H54 (cell line): ENCODE data around the gene AP2A2.
A peak's percentile ranks its signal among the peaks of the same experiment; 100 is the strongest.

Source experiments
- DNase-seq: peaks from one replicate; pipeline ENCODE4 v3.0.0; 2011; ENCODE audit warnings: low spot score, mixed read lengths; ENCODE audit not compliant: insufficient read length
- FAIRE-seq: peaks from 3 replicates; lab custom pipeline; 2011; peaks lifted over from hg19 to GRCh38; lab: Jason Lieb, UNC
- POLR2A ChIP-seq: IDR thresholded peaks from 2 replicates; pipeline ENCODE4 v1.6.1; 2011; ENCODE audit warnings: low read depth, mild to moderate bottlenecking, low read length

The AP2A2 gene

GRCh38 chr11:1053121-1053901 lies 127.6 kb downstream of the AP2A2 start:
- no peak for TF ChIP-seq POLR2A
- FAIRE-seq (no peak), DNase-seq (no peak)

- no peak for FAIRE-seq
- no peak for TF ChIP-seq POLR2A
- DNase-seq = no peak
These were observed 128.8 kb downstream of the AP2A2 start for GRCh38 chr11:1054143-1055108.

- FAIRE-seq = no peak
- DNase-seq = no peak
- no peak for TF ChIP-seq POLR2A
These were observed 129.5 kb downstream of the AP2A2 start for GRCh38 chr11:1055109-1055703.

GRCh38 chr11:1055990-1056771 lies 130.5 kb downstream of the AP2A2 start:
- FAIRE-seq (no peak), DNase-seq (no peak)

GRCh38 chr11:1057806-1058205 lies 132.1 kb downstream of the AP2A2 start:
- DNase-seq (no peak), FAIRE-seq (no peak)
- no peak for TF ChIP-seq POLR2A

More at GRCh38 chr11:1055990-1056771, 130.5 kb downstream of the AP2A2 start:
- no peak for TF ChIP-seq POLR2A

- no peak for FAIRE-seq
- DNase-seq = no peak
- TF ChIP-seq POLR2A = no peak
These were observed 134.1 kb downstream of the AP2A2 start for GRCh38 chr11:1059759-1060158.

- no peak for FAIRE-seq
- TF ChIP-seq POLR2A = no peak
- no peak for DNase-seq
These were observed 134.7 kb downstream of the AP2A2 start for GRCh38 chr11:1060410-1060809.

GRCh38 chr11:1060852-1061616 lies 135.4 kb downstream of the AP2A2 start:
- peak; percentile 52 for FAIRE-seq
- TF ChIP-seq POLR2A = no peak
- peak; percentile 86 for DNase-seq
